Motor neuron (in vitro differentiated cells): ENCODE results near the gene NR1I3. TPM values are rescaled to one million over a fixed set of nuclear protein-coding genes. Genes with fewer than 3 reads are reported as not detected.

Experiments used
- ATAC-seq, 8 experiments: fragments of 200-7000 bp; cut with Tn5 transposase; replicated peaks in 6 of 8; 2 replicates each; pipeline ENCODE4 v1.8.0; 2021; ENCODE audit warnings: mild to moderate bottlenecking in 8 of 8, moderate library complexity in 8 of 8
- H3K27ac ChIP-seq, 2 donors: fragments of 250-450 bp; sonication (Bioruptor Pico); 2 replicates each; pipeline ENCODE4 v1.9.0; 2021; ENCODE audit warnings: antibody characterized with exemption in 2 of 2, mild to moderate bottlenecking in 2 of 2, moderate library complexity in 1 of 2
- H3K4me1 ChIP-seq, 2 donors: fragments of 250-450 bp; sonication (Bioruptor Pico); replicated peaks in 1 of 2; 2 replicates each; pipeline ENCODE4 v1.6.1; 2021; ENCODE audit warnings: antibody characterized with exemption in 2 of 2, mild to moderate bottlenecking in 2 of 2, moderate library complexity in 1 of 2
- H3K4me3 ChIP-seq, 5 donors: fragments of 250-450 bp; sonication (Bioruptor Pico); 2 replicates each; pipeline ENCODE4 v1.9.0; 2021; ENCODE audit warnings: antibody characterized with exemption in 5 of 5, mild to moderate bottlenecking in 5 of 5, moderate library complexity in 4 of 5
- WGBS, 10 experiments: fragments of 450-650 bp; shearing (Covaris generic); methylation state at CpG; one replicate each; pipeline ENCODE4 v1.0.0; 2022; 5-methylcytosine and 5-hydroxymethylcytosine counted together
- in situ Hi-C, 9 experiments: fragments of 400-800 bp; cut with MboI; loops; one replicate each; pipeline ENCODE4 v1.15.0; 2021; ENCODE audit warnings: low sequenced_read_pairs in 9 of 9, low pct_unique_long_range_greater_than_20kb in 2 of 9; ENCODE audit not compliant: unreplicated experiment in 9 of 9
- total RNA-seq, 8 experiments: library from RNA; unstranded; fragments of 300-600 nt; gene quantifications; 2 replicates each; pipeline versions ENCODE4 v1.2.3 to v1.2.4, GENCODE V29; 2022

NR1I3 gene
- total RNA-seq, 8 experiments from 2014 or later, result 1.2 to 6.1 (median 3.7) TPM

DNA sequence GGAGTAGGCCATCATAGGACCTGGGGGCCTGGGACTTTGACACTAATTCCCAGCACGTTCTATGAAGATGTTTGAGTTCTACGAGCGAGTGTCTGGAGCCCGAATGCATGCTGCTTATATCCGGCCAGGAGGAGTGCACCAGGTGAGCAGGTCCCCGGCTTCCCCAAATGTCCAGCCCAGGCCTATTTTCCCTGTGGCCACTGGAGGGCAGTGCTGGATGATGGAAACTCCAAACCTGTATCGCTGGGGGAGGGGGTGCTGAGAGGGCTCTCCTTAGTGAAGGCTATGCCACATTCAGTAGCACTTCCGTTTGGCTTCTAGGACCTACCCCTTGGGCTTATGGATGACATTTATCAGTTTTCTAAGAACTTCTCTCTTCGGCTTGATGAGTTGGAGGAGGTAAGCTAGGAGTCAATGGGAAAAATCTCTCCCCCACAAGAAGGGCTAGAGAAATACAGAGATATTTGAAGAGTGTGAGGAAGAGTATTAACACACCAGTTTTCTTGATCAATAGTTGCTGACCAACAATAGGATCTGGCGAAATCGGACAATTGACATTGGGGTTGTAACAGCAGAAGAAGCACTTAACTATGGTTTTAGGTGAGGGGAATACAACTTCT is 28.1 kb downstream of the NR1I3 start:
- H3K4me1 ChIP-seq, result no peaks in the 10 kb centered on the region
- H3K4me3 ChIP-seq, result no peak overlapping the region
- peak; percentile 74 to 98 (median 84) for ATAC-seq
- WGBS, 10 experiments, result 3 to 100% (median 45%) methylated on average over 1 to 11 of the region's 11 CpGs
- H3K27ac ChIP-seq, result no peak overlapping the region
- in situ Hi-C loops, result loop anchor here in 6 of 9 experiments (10.0 to 25.0 kb wide), 3 partner anchors 175 to 527 kb away; partner anchors contain the start of gene DUSP12 (in 2 of the 6)

DNA sequence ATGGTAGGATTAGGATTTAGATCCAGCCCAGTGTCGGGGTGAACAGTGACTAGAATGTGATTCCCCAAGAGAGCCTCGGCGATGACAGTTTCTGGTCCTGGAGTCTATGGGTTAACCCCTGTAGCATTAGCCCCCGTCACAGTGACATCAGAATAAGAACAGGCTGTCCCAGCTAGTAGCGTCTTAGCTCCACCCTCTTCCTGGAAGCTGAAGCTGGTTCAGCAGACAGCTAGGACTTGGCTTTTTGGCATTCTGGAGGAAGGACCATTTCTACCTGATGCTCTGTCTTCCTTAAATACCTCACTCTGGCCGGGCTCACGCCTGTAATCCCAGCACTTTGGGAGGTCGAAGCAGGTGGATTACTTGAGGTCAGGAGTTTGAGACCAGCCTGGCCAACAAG is 30.8 kb downstream of the NR1I3 start:
- ATAC-seq, result peak in 2 of 8 experiments; percentile 12 to 44
- in situ Hi-C loops, result loop anchor here in 6 of 9 experiments (10.0 to 25.0 kb wide), 3 partner anchors 178 to 530 kb away; partner anchors contain the start of gene DUSP12 (in 2 of the 6)

DNA sequence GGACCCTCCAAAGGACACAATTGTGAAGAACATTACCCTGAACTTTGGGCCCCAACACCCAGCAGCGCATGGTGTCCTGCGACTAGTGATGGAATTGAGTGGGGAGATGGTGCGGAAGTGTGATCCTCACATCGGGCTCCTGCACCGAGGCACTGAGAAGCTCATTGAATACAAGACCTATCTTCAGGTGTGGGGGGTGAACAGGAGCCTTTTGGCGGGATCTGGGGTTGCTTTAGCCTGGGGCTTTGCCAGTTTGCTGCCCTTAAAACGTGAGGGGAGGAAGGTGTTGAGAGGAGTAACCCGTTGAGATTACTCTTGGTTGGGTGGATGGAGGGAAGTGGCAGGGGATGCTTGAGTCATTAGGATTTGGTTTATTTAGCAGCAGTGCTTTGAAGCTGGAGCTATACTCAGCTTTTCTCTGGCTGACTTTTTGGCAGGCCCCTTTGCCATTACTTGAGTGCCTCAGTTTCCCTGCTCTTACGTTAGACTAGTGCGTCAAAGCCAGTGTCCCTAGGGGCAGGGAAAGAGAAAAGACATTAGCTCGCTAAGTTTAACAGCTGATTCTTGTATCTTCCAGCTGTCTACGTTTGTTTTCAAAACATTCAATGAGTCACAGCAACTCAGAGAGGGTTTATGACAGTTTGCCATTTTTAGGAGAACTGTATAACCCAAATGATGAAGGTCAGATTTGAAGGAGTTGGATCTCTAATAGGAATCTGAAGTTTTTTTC is 31.4 kb downstream of the NR1I3 start:
- no peak for ATAC-seq
- Histone ChIP-seq H3K4me3 (no peak overlapping the region), H3K27ac (no peak overlapping the region), H3K4me1 (peaks cover 8 to 9% of the 10 kb centered on the region in 2 donors)
- in situ Hi-C loops, result loop anchor here in 6 of 9 experiments (10.0 to 25.0 kb wide), 3 partner anchors 178 to 531 kb away; partner anchors contain the start of gene DUSP12 (in 2 of the 6)
- WGBS, 10 experiments, result 0 to 100% (median 91%) methylated on average over 1 to 11 of the region's 12 CpGs; no CpG with 5 or more reads in 1 of the 10 experiments

More for the DNA sequence above, 30.8 kb downstream of the NR1I3 start:
- Histone ChIP-seq H3K4me3 (no peak overlapping the region), H3K4me1 (peaks cover 6% of the 10 kb centered on the region in 2 donors), H3K27ac (no peak overlapping the region)
- WGBS, 10 experiments, result 72 to 100% (median 91%) methylated on average over 1 to 8 of the region's 8 CpGs; no CpG with 5 or more reads in 2 of the 10 experiments

DNA sequence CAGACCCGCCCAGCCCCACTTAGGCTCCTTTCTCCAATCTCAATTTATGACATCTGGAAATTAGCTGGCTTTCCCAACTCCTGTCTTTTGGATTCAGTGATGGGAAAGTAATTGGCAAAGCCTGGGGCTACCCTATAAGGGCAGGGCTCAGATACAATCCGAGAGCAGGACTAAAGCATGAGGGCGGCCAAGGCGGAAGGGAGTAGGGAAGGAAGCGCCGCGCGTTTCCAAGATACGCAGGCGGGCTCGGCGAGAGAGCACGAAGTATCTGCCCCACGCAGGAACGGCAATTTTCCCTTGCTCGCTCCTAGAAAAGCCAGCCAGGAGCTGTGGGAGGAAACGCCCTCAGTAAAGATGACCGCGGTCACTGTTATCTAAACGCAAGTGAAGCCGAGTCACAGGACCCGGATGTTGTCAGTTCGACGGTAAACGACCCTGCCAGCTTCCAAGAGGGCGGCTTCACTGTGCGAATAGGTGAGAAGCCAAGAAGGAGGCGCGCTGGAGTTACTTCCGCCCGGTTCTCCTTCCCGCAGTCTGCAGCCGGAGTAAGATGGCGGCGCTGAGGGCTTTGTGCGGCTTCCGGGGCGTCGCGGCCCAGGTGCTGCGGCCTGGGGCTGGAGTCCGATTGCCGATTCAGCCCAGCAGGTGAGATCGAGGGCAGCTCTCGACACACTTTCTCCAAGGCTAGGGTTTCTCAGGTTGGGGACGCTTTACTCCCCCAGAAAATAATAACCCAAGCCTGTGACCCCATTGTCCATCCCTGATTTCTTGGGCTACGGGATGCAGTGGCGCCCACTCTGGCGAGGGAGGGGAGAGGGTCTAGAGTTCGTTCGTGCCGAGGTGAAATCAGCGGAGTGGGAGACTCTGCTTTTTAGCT is 35.9 kb downstream of the NR1I3 start, which contains the start of gene NDUFS2:
TSS of gene NDUFS2 (plus strand) at position 532 of the 877 bp plus-strand sequence. CDS start at position 551, 19 bp downstream.
- in situ Hi-C loops, result loop anchor here in 6 of 9 experiments (10.0 to 25.0 kb wide), 3 partner anchors 183 to 535 kb away; partner anchors contain the start of gene DUSP12 (in 2 of the 6)
- peak; percentile 36 to 96 (median 92) for ATAC-seq
- Histone ChIP-seq H3K27ac (peak within 1 kb of the TSS; percentile 92 to 96), H3K4me3 (peak within 1 kb of the TSS; percentile 72 to 94 (median 79)), H3K4me1 (peaks cover 26 to 33% of the 10 kb centered on the region in 2 donors)
- 0 to 7% (median 2%) methylated on average over 2 to 40 of the region's 53 CpGs; no CpG with 5 or more reads in 1 of the 10 experiments for WGBS, 10 experiments

DNA sequence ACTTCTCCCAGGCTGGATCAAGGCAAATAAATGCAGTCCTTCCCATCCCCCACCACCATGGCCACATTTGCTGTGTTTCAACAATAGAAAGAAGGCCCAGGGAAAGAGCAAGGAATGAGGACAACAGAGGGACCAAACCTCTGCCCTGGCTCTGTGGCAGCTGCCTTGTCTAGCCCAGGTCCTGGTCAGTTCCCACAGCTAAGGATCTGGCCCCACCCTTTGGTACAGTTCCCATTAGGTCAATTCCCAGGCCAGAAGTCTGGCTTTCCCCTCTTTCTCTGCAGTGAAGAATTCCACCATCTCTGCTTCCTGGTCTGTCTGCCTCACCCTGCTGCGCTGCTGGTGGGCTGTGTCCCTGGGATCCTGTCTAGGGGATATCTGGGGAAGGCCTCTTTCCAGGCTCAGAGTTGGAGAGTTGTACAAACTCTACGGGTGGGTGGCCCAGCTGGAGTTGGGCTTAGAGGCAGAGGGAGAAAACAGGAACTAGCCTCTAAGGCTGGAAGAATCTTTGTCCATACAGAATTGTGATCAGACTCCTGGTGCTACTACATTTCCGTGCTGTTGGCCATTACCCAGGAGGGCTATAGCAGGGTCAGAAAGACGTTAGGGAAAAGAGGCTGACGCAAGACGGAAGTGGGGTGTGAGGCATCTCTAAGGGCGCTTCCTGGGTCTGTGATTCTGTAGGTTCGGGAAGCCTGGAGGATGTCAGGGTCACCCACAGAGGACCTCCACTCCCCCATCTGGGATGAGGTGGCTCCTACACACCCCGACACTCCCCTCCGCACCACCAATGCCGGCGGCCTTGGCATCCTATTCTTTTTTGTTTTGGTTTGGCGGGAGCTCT is 36.8 kb downstream of the NR1I3 start:
- WGBS, 10 experiments, result 0 to 100% (median 72%) methylated on average over 1 to 13 of the region's 13 CpGs; no CpG with 5 or more reads in 3 of the 10 experiments
- ATAC-seq, result peak in 6 of 8 experiments; percentile 3 to 29 (median 12)
- peaks cover 26 to 35% of the 10 kb centered on the region in 2 donors for H3K4me1 ChIP-seq
- peak overlapping the region; percentile 72 to 94 (median 79) for H3K4me3 ChIP-seq
- H3K27ac ChIP-seq, result peak overlapping the region; percentile 92 to 96
- in situ Hi-C loops, result loop anchor here in 6 of 9 experiments (10.0 to 25.0 kb wide), 3 partner anchors 184 to 536 kb away; partner anchors contain the start of gene DUSP12 (in 2 of the 6)

DNA sequence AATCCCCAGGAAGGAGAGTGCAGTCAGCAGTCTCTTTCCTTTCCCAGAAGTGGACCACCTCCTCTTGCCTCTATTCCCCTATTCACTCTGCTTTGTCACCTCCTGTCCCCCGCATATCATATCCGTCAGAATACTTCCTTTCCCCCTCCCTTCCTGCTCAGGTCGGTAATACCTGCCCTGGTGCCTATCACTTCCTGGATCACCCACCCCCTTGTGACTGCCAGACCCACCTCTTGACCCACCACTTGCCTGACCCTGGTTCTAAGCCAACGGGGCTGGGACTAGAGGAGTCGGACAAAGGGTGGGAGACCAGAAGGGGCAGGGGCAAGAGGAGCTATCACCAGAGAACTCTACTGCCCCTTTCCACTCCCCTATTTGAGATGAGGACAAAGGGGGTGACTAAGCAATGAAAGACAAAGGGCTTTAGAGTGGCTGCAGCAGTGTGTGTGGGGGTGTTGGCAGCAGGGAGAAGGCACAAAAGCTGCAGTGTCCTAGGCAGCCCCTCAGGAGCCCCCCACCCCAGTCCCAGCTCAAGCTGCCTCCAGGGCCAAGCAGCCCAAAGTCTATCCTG is 37.5 kb downstream of the NR1I3 start:
- Histone ChIP-seq H3K4me1 (peaks cover 26 to 35% of the 10 kb centered on the region in 2 donors), H3K4me3 (no peak overlapping the region), H3K27ac (peak overlapping the region; percentile 92 to 96)
- peak in 4 of 8 experiments; percentile 2 to 22 (median 11) for ATAC-seq
- in situ Hi-C loops, result loop anchor here in 6 of 9 experiments (10.0 to 25.0 kb wide), 3 partner anchors 184 to 537 kb away; partner anchors contain the start of gene DUSP12 (in 2 of the 6)
- 7 to 75% (median 56%) methylated on average over 2 to 4 of the region's 5 CpGs; no CpG with 5 or more reads in 6 of the 10 experiments for WGBS, 10 experiments

DNA sequence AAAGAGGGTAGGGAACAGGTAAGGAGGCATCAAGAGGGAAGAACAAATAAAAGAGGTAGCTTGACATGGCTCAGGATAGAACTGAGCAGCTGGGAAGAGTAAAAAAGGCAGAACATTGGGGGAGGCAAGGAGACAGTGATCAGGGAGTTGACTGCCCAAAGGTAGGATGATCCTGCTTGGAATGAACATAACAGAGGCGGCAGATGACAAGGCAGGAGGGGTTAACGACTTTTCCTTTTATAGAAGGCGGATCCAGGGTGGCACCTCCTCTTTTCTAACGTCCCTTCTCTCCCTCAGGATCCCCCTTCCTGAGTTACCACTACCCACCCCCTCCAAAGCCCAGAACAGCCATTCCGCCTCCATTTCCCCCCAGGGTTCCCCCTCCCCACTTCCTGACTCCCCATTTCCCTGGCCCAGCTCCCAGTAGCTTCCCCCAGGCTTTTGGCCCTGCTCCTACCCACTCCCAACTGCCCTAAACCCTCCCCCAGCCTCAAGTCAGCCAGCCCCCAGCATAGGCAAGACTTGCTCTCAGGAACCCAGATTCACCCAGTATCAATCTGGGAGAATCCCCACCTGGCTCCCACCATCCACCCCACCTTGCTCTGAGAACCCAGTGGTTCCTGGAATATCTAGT is 38.4 kb downstream of the NR1I3 start:
- 0 to 81% (median 79%) methylated on average over 1 to 3 of the region's 5 CpGs; no CpG with 5 or more reads in 7 of the 10 experiments for WGBS, 10 experiments
- in situ Hi-C loops, result loop anchor here in 6 of 9 experiments (10.0 to 25.0 kb wide), 3 partner anchors 185 to 538 kb away; partner anchors contain the start of gene DUSP12 (in 2 of the 6)
- no peak overlapping the region for H3K27ac ChIP-seq
- peaks cover 26 to 35% of the 10 kb centered on the region in 2 donors for H3K4me1 ChIP-seq
- H3K4me3 ChIP-seq, result no peak overlapping the region
- peak in 1 of 8 experiments; percentile 0 for ATAC-seq

DNA sequence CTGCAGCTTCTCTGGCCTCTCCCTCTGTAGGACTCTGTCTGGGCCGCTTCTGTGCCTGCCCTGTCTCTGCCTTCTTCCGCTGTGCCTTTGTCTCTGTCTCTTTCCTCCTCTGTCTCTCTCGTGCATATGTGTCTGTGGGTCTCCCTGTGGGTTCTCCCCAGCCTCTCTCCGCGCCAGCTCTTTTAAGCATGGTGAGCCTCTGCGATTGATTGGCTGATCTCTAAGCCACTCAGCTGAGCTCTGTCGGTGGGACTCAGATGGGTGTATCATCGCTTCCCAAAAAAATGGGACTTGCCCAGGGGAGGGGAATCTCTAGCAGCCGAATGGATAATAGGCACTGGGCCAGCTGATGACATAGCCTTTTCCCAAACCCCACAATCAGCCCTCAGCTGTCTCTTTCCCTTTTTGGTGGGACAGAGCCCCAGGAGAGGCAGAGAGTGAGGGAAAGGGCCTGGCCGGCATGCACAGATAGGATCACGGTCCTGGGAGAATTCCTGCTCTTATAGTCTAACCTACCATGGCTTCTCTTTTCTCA is 39.0 kb downstream of the NR1I3 start, which contains the start of gene ADAMTS4:
TSS of gene ADAMTS4 (minus strand) at position 158 of the 535 bp plus-strand sequence. CDS start 427 bp downstream, outside the sequence.
- WGBS, 10 experiments, result 2 to 83% (median 70%) methylated on average over 4 to 11 of the region's 11 CpGs; no CpG with 5 or more reads in 1 of the 10 experiments
- in situ Hi-C loops, result no loop called here
- Histone ChIP-seq H3K4me3 (no peak within 1 kb of the TSS), H3K27ac (no peak within 1 kb of the TSS), H3K4me1 (peaks cover 26 to 35% of the 10 kb centered on the region in 2 donors)
- peak in 3 of 8 experiments; percentile 31 to 60 (median 31) for ATAC-seq

DNA sequence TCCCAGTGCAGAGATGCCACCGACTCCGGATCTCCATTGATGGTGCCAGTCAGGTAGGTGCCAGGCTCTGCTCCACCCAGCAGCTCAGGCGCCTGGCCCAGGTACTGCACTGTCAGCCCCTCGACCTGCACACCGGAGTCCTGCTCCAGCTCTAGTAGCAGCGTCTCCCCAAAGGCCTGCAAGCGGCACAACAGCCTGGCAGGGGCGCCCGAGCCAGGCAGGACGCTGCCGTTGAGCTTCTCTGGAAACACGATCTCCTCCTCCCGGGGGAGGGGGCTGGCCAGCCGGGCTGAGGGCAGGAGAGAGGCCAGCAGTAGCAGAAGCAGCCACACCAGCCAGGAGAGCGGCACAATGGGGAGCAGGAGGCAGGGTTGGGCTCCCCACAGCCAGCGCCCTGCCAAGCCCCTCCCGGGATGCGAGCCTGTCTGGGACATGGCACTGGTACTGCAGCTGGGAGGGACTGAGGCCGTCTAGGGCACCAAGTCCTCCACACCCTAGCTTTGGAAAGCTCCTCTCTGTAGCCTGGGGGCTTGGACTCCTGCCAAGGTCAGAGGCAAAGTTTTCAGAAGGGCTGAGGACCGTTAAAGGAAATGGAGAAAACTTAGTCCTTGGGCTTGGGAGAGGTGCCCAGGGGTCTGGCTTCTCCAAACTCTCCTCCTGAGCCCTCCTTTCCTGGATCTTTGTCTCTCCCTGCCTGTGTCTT is 39.7 kb downstream of the NR1I3 start:
- H3K4me3 ChIP-seq, result no peak overlapping the region
- no peak overlapping the region for H3K27ac ChIP-seq
- peak in 5 of 8 experiments; percentile 2 to 19 (median 4) for ATAC-seq
- in situ Hi-C loops, result no loop called here
- peaks cover 26 to 35% of the 10 kb centered on the region in 2 donors for H3K4me1 ChIP-seq
- WGBS, 10 experiments, result 0 to 80% (median 36%) methylated on average over 1 to 14 of the region's 20 CpGs; no CpG with 5 or more reads in 4 of the 10 experiments
